K562 (cell line): Measurements from ENCODE around the gene CRABP2. TPM values are rescaled to one million over a fixed set of nuclear protein-coding genes. Genes with fewer than 3 reads are reported as not detected.

Experiments used
- ARHGAP35 ChIP-seq: fragments of 450-650 bp; IDR thresholded peaks from 2 replicates; pipeline ENCODE4 v1.6.1; 2018; ENCODE audit not compliant: partially characterized antibody
- BRD9 ChIP-seq: fragments of 450-650 bp; IDR thresholded peaks from 2 replicates; pipeline ENCODE4 v1.6.1; 2018; ENCODE audit warnings: low read depth; ENCODE audit not compliant: partially characterized antibody
- HDAC2 ChIP-seq: fragments of 450-650 bp; IDR thresholded peaks from 2 replicates; pipeline ENCODE4 v1.6.1; 2016; ENCODE audit warnings: mild to moderate bottlenecking
- KDM4B ChIP-seq, 2 experiments: fragments of 450-650 bp in 1 of 2; sonication (generic) in 1 of 2; IDR thresholded peaks; 2 replicates each; pipeline ENCODE4 v1.6.1; 2016 to 2017; ENCODE audit warnings: borderline replicate concordance in 2 of 2, antibody characterized with exemption in 1 of 2, low read depth in 1 of 2, mild to moderate bottlenecking in 1 of 2
- LEF1 ChIP-seq: fragments of 450-650 bp; IDR thresholded peaks from 2 replicates; pipeline ENCODE4 v1.6.1; 2016; ENCODE audit warnings: mild to moderate bottlenecking
- MAFF ChIP-seq: IDR thresholded peaks from 2 replicates; pipeline ENCODE4 v1.6.1; 2012; ENCODE audit warnings: low read length, improper control_type of control experiment
- MED1 ChIP-seq: sonication (generic); formaldehyde crosslinking; IDR thresholded peaks from 2 replicates; pipeline ENCODE4 v1.8.1; 2023; ENCODE audit warnings: missing genetic modification reagents, borderline replicate concordance
- NFRKB ChIP-seq: fragments of 450-650 bp; IDR thresholded peaks from 2 replicates; pipeline ENCODE4 v1.6.1; 2016; ENCODE audit warnings: low read depth
- RFX5 ChIP-seq: IDR thresholded peaks from 2 replicates; pipeline ENCODE4 v1.6.1; 2011; ENCODE audit warnings: low read depth, mild to moderate bottlenecking, improper control_type of control experiment, low read length
- SMARCB1 ChIP-seq: IDR thresholded peaks from 2 replicates; pipeline ENCODE4 v1.6.1; 2011; ENCODE audit warnings: improper control_type of control experiment, low read depth; ENCODE audit not compliant: insufficient read length
- SRSF3 ChIP-seq: fragments of 200-400 bp; formaldehyde crosslinking; IDR thresholded peaks from 2 replicates; pipeline ENCODE4 v1.6.1; 2016; ENCODE audit warnings: mild to moderate bottlenecking, low read length, moderate library complexity; ENCODE audit not compliant: insufficient read depth
- TEAD2 ChIP-seq: fragments of 450-650 bp; IDR thresholded peaks from 2 replicates; pipeline ENCODE4 v1.6.1; 2016; ENCODE audit warnings: missing genetic modification characterization, control low read depth, missing compliant biosample characterization
- ZNF668 ChIP-seq: fragments of 250-450 bp; sonication (Bioruptor Pico); IDR thresholded peaks from 2 replicates; pipeline ENCODE4 v1.8.0; 2022; ENCODE audit warnings: mild to moderate bottlenecking, inconsistent platforms
- polyA plus RNA-seq, 8 experiments: library from polyadenylated mRNA; depleted of rRNA in 4 of 8; stranded (reverse) in 5 of 8; unstranded in 3 of 8; fragments of >200 nt; fragmentation: Nextera tagmentation in 2 of 8; fragmentation: Illumina TruSeq in 1 of 8; extraction: Ambion mirVana in 2 of 8; extraction: Trizol in 1 of 8; gene quantifications; 2 replicates each; pipeline versions ENCODE4 v1.2.1 to v1.2.3, GENCODE V29; 2011 to 2014; ENCODE audit warnings: inconsistent platforms in 1 of 8, missing spikeins in 1 of 8
- total RNA-seq, 7 experiments: library from RNA; depleted of rRNA in 6 of 7; stranded (reverse); fragments of >200 nt in 6 of 7; fragmentation: Illumina TruSeq in 2 of 7; extraction: Trizol in 2 of 7; gene quantifications; 2 replicates each; pipeline versions ENCODE4 v1.2.1 to v1.2.3, GENCODE V29; 2011 to 2021; ENCODE audit warnings: low replicate concordance in 1 of 7
- TF ChIP-seq, protein P1 (sequence below): fragments of 450-650 bp; IDR thresholded peaks from 2 replicates; pipeline ENCODE4 v1.6.1; 2018; ENCODE audit not compliant: partially characterized antibody
- TF ChIP-seq, protein P2 (sequence below): sonication (generic); formaldehyde crosslinking; IDR thresholded peaks from 2 replicates; pipeline ENCODE4 v1.8.0; 2022; ENCODE audit warnings: mild to moderate bottlenecking, missing genetic modification reagents
- TF ChIP-seq, protein P3 (sequence below): sonication (generic); formaldehyde crosslinking; IDR thresholded peaks from 2 replicates; pipeline ENCODE4 v1.4.0; 2020; ENCODE audit warnings: mild to moderate bottlenecking, missing genetic modification reagents
- TF ChIP-seq, protein P4 (sequence below): fragments of 450-650 bp; conservative IDR thresholded peaks from 2 replicates; pipeline ENCODE4 v1.6.1; 2016; ENCODE audit warnings: missing genetic modification characterization, low read depth, mild to moderate bottlenecking, missing compliant biosample characterization, moderate library complexity
- TF ChIP-seq, protein P5 (sequence below): fragments of 450-650 bp; formaldehyde crosslinking; IDR thresholded peaks from 2 replicates; pipeline ENCODE4 v1.4.0; 2020; ENCODE audit warnings: mild to moderate bottlenecking, mixed read lengths

The CRABP2 gene
- total and polyA plus RNA-seq, 9 of the 15 experiments (the other 6 are each of a cell fraction or from before 2014, with no cell fraction given), result 0.30 to 2.5 (median 0.82) TPM

DNA sequence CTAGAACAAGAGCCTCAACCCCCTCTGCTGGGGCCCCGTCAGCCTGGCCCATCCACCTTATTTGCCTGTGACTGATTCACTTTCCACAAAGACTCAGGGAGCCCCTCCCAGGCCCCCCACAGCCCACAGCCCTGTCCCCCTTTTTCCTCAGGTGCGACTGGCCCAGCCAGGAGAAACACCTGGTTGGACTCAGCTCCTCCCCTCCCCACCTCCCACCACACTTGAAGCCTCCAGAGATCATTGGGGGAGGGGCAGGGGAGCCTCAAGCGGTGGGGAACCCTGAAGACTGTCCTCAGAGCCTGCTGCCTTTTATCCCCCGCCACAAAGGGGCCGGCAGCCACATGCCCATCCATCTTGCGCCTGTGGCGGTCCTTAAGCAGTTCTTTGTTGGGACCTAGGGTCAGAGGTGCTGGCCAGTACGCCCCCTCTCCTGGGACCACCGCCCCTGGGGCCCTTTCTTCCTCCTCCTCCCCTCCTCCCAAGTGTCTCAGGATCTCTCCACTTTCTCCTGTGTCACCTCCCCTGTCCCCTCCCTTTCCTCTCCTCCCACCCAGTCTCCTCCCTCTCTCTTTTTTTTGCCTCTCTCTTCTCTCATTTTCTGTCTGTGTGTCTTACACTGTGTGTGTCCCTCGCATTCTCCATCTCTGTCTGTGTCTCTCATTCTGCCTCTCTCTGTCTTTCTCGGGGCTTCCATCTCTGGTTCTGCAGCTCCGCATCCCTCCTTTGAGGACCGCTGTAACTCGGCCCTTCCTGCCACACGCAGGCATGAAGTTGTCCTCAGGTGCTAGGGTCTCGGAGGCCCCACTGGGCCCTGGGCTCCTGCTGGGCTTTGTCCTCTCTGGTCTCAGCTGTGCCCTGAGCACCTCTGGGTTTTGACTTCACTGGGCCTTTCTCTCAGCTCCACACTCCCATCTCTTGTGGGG lies 12.2 kb downstream of the CRABP2 start (continued):
- TF ChIP-seq, protein P1, sequence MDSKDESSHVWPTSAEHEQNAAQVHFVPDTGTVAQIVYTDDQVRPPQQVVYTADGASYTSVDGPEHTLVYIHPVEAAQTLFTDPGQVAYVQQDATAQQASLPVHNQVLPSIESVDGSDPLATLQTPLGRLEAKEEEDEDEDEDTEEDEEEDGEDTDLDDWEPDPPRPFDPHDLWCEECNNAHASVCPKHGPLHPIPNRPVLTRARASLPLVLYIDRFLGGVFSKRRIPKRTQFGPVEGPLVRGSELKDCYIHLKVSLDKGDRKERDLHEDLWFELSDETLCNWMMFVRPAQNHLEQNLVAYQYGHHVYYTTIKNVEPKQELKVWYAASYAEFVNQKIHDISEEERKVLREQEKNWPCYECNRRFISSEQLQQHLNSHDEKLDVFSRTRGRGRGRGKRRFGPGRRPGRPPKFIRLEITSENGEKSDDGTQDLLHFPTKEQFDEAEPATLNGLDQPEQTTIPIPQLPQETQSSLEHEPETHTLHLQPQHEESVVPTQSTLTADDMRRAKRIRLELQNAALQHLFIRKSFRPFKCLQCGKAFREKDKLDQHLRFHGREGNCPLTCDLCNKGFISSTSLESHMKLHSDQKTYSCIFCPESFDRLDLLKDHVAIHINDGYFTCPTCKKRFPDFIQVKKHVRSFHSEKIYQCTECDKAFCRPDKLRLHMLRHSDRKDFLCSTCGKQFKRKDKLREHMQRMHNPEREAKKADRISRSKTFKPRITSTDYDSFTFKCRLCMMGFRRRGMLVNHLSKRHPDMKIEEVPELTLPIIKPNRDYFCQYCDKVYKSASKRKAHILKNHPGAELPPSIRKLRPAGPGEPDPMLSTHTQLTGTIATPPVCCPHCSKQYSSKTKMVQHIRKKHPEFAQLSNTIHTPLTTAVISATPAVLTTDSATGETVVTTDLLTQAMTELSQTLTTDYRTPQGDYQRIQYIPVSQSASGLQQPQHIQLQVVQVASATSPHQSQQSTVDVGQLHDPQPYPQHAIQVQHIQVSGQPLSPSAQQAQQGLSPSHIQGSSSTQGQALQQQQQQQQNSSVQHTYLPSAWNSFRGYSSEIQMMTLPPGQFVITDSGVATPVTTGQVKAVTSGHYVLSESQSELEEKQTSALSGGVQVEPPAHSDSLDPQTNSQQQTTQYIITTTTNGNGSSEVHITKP, result peak; percentile 82
- TF ChIP-seq, protein P2, sequence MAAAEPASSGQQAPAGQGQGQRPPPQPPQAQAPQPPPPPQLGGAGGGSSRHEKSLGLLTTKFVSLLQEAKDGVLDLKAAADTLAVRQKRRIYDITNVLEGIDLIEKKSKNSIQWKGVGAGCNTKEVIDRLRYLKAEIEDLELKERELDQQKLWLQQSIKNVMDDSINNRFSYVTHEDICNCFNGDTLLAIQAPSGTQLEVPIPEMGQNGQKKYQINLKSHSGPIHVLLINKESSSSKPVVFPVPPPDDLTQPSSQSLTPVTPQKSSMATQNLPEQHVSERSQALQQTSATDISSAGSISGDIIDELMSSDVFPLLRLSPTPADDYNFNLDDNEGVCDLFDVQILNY, result no peak
- TF ChIP-seq TEAD2 (no peak), LEF1 (peak; percentile 93; the same call in 1 of the 2 replicates), SRSF3 (no peak), MAFF (no peak), KDM4B (IDR thresholded peaks at IDR 0.05; ENCODE audit: borderline replicate concordance in 2 of 2, low read depth in 1 of 2) (no peak), HDAC2 (peak; percentile 62; the same call in 1 of the 2 replicates), ZNF668 (CRISPR knock-in tag) (no peak), MED1 (CRISPR knock-in tag) (no peak), BRD9 (peak; percentile 77), NFRKB (peak; percentile 71), RFX5 (no peak), SMARCB1 (no peak), ARHGAP35 (peak; percentile 37)
- TF ChIP-seq, protein P3, sequence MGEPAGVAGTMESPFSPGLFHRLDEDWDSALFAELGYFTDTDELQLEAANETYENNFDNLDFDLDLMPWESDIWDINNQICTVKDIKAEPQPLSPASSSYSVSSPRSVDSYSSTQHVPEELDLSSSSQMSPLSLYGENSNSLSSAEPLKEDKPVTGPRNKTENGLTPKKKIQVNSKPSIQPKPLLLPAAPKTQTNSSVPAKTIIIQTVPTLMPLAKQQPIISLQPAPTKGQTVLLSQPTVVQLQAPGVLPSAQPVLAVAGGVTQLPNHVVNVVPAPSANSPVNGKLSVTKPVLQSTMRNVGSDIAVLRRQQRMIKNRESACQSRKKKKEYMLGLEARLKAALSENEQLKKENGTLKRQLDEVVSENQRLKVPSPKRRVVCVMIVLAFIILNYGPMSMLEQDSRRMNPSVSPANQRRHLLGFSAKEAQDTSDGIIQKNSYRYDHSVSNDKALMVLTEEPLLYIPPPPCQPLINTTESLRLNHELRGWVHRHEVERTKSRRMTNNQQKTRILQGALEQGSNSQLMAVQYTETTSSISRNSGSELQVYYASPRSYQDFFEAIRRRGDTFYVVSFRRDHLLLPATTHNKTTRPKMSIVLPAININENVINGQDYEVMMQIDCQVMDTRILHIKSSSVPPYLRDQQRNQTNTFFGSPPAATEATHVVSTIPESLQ, result no peak
- TF ChIP-seq, protein P4, sequence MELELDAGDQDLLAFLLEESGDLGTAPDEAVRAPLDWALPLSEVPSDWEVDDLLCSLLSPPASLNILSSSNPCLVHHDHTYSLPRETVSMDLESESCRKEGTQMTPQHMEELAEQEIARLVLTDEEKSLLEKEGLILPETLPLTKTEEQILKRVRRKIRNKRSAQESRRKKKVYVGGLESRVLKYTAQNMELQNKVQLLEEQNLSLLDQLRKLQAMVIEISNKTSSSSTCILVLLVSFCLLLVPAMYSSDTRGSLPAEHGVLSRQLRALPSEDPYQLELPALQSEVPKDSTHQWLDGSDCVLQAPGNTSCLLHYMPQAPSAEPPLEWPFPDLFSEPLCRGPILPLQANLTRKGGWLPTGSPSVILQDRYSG, result no peak
- TF ChIP-seq, protein P5, sequence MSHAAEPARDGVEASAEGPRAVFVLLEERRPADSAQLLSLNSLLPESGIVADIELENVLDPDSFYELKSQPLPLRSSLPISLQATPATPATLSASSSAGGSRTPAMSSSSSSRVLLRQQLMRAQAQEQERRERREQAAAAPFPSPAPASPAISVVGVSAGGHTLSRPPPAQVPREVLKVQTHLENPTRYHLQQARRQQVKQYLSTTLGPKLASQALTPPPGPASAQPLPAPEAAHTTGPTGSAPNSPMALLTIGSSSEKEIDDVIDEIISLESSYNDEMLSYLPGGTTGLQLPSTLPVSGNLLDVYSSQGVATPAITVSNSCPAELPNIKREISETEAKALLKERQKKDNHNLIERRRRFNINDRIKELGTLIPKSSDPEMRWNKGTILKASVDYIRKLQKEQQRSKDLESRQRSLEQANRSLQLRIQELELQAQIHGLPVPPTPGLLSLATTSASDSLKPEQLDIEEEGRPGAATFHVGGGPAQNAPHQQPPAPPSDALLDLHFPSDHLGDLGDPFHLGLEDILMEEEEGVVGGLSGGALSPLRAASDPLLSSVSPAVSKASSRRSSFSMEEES (CRISPR knock-in tag), result no peak
